Effector memory CD4-positive, alpha-beta T cell (primary cell): ENCODE measurements around the gene ST8SIA6.

Experiments
- DNase-seq, 3 donors: peaks; one replicate each; pipeline ENCODE4 v3.0.0-alpha.2; 2020
- H3K27ac ChIP-seq: 2 replicates; pipeline ENCODE4 v1.7.0; 2013; ENCODE audit warnings: mild to moderate bottlenecking, low read length, moderate library complexity; ENCODE audit not compliant: insufficient read depth, poor library complexity, severe bottlenecking
- H3K27me3 ChIP-seq: replicated peaks from 2 replicates; pipeline ENCODE4 v1.7.0; 2013; ENCODE audit warnings: mild to moderate bottlenecking, low read length; ENCODE audit not compliant: insufficient read depth, control insufficient read depth, poor library complexity, severe bottlenecking
- H3K36me3 ChIP-seq: 2 replicates; pipeline ENCODE4 v1.7.0; 2013; ENCODE audit warnings: mild to moderate bottlenecking, low read length, moderate library complexity; ENCODE audit not compliant: control insufficient read depth, insufficient read depth
- H3K4me1 ChIP-seq: 2 replicates; pipeline ENCODE4 v1.7.0; 2013; ENCODE audit warnings: low read length, mild to moderate bottlenecking; ENCODE audit not compliant: control insufficient read depth, insufficient read depth, poor library complexity, severe bottlenecking
- H3K4me3 ChIP-seq: 2 replicates; pipeline ENCODE4 v1.7.0; 2013; ENCODE audit warnings: low read length, low read depth, mild to moderate bottlenecking; ENCODE audit not compliant: insufficient read depth, poor library complexity, severe bottlenecking
- H3K9me3 ChIP-seq: 2 replicates; pipeline ENCODE4 v1.7.0; 2013; ENCODE audit warnings: mild to moderate bottlenecking, low read length, moderate library complexity; ENCODE audit not compliant: control insufficient read depth

The ST8SIA6 gene

GRCh38 chr10:17460756-17461155, 6.4 kb upstream of the ST8SIA6 start:
- no peak for DNase-seq
- H3K27me3 ChIP-seq, result no peaks in the 10 kb centered on the region
- H3K36me3 ChIP-seq, result no peaks in the 10 kb centered on the region
- no peaks in the 10 kb centered on the region for H3K4me1 ChIP-seq
- no peak overlapping the region for H3K27ac ChIP-seq
- no peak overlapping the region for H3K4me3 ChIP-seq
- H3K9me3 ChIP-seq, result no peaks in the 10 kb centered on the region

- Histone ChIP-seq H3K36me3 (no peaks in the 10 kb centered on the region), H3K27ac (no peak overlapping the region), H3K9me3 (no peaks in the 10 kb centered on the region), H3K4me3 (no peak overlapping the region), H3K4me1 (peaks cover 8% of the 10 kb centered on the region), H3K27me3 (no peaks in the 10 kb centered on the region)
- DNase-seq, result no peak
Measured at GRCh38 chr10:17457083-17457482, 2.7 kb upstream of the ST8SIA6 start.

- Histone ChIP-seq H3K4me1 (peaks cover 8% of the 10 kb centered on the region), H3K9me3 (no peaks in the 10 kb centered on the region), H3K36me3 (no peaks in the 10 kb centered on the region), H3K4me3 (no peak overlapping the region), H3K27me3 (no peaks in the 10 kb centered on the region), H3K27ac (no peak overlapping the region)
- DNase-seq, result no peak
Measured at GRCh38 chr10:17456032-17456548, 1.7 kb upstream of the ST8SIA6 start.

- Histone ChIP-seq H3K9me3 (no peaks in the 10 kb centered on the region), H3K27ac (no peak overlapping the region), H3K36me3 (no peaks in the 10 kb centered on the region), H3K27me3 (no peaks in the 10 kb centered on the region), H3K4me1 (peaks cover 8% of the 10 kb centered on the region), H3K4me3 (no peak overlapping the region)
- DNase-seq, result no peak
Measured at GRCh38 chr10:17455015-17455520, 673 bp upstream of the ST8SIA6 start.

GRCh38 chr10:17453373-17454091, 863 bp downstream of the ST8SIA6 start:
- Histone ChIP-seq H3K4me3 (peak overlapping the region; percentile 59), H3K27ac (peak overlapping the region; percentile 1)

GRCh38 chr10:17453035-17453372, 1.4 kb downstream of the ST8SIA6 start:
- H3K27me3 ChIP-seq, result no peaks in the 10 kb centered on the region
- no peak for DNase-seq
- H3K27ac ChIP-seq, result no peak overlapping the region
- peaks cover 8% of the 10 kb centered on the region for H3K4me1 ChIP-seq
- no peaks in the 10 kb centered on the region for H3K36me3 ChIP-seq
- peak overlapping the region; percentile 59 for H3K4me3 ChIP-seq
- H3K9me3 ChIP-seq, result no peaks in the 10 kb centered on the region

More at GRCh38 chr10:17453373-17454091, 863 bp downstream of the ST8SIA6 start:
- Histone ChIP-seq H3K4me1 (peaks cover 8% of the 10 kb centered on the region), H3K27me3 (no peaks in the 10 kb centered on the region), H3K36me3 (no peaks in the 10 kb centered on the region), H3K9me3 (no peaks in the 10 kb centered on the region)
- no peak for DNase-seq

GRCh38 chr10:17452060-17452841, 2.1 kb downstream of the ST8SIA6 start:
- H3K4me3 ChIP-seq, result no peak overlapping the region
- no peaks in the 10 kb centered on the region for H3K36me3 ChIP-seq
- no peaks in the 10 kb centered on the region for H3K9me3 ChIP-seq
- no peak overlapping the region for H3K27ac ChIP-seq
- H3K4me1 ChIP-seq, result peaks cover 8% of the 10 kb centered on the region
- no peak for DNase-seq
- H3K27me3 ChIP-seq, result no peaks in the 10 kb centered on the region

GRCh38 chr10:17450024-17450423, 4.4 kb downstream of the ST8SIA6 start:
- DNase-seq, result no peak
- Histone ChIP-seq H3K9me3 (no peaks in the 10 kb centered on the region), H3K36me3 (no peaks in the 10 kb centered on the region), H3K4me3 (no peak overlapping the region), H3K27me3 (no peaks in the 10 kb centered on the region), H3K27ac (no peak overlapping the region), H3K4me1 (peaks cover 8% of the 10 kb centered on the region)

- H3K9me3 ChIP-seq, result no peaks in the 10 kb centered on the region
- no peak overlapping the region for H3K4me3 ChIP-seq
- H3K27ac ChIP-seq, result no peak overlapping the region
- no peaks in the 10 kb centered on the region for H3K36me3 ChIP-seq
- no peaks in the 10 kb centered on the region for H3K4me1 ChIP-seq
- no peaks in the 10 kb centered on the region for H3K27me3 ChIP-seq
- DNase-seq, result no peak
Measured at GRCh38 chr10:17445400-17445998, 8.9 kb downstream of the ST8SIA6 start.

- no peak for DNase-seq
- H3K27ac ChIP-seq, result no peak overlapping the region
- no peaks in the 10 kb centered on the region for H3K27me3 ChIP-seq
- H3K4me1 ChIP-seq, result no peaks in the 10 kb centered on the region
- H3K36me3 ChIP-seq, result no peaks in the 10 kb centered on the region
- H3K9me3 ChIP-seq, result no peaks in the 10 kb centered on the region
- H3K4me3 ChIP-seq, result no peak overlapping the region
Measured at GRCh38 chr10:17444388-17444714, 10.0 kb downstream of the ST8SIA6 start.
